ENCODE measurements around the gene KIAA0232. TPM values are rescaled to one million over a fixed set of nuclear protein-coding genes. Genes with fewer than 3 reads are reported as not detected.

Gene KIAA0232
- total and polyA plus RNA-seq, 8 donors, result 4.0 to 12.4 (median 8.8) TPM

DNA sequence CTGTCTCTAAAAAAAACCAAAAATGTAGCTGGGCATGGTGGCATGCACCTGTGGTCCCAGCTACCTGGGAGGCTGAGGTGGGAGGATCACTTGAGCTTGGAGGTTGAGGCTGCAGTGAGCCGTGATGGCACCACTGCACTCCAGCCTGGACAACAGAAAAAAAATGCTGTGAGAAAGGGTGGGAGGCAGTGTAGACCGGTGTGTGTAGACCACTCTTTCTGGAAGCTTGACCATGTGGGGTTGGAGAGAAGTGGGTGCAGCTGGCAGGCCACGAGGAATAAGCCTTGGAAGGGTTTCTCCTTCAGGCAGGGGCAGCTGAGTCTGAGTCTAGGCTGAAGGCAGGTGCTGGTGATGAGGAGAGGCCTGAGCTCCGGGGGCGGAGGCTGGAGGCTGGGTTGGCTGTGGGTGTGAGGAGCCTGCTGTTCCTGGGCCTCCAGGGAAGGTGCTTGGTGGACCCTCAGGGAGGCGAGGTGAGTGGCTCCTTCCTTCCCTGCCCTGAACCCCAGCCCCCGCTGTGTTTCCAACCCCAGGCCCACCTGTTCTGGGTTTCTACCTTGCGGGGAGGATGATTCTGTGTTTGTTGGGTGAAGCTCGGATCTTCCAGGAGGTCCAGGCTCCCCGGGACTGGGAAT, 117.8 kb downstream of the KIAA0232 start:
- Histone ChIP-seq H3K9me3 (no peaks in the 10 kb centered on the region), H3K36me3 (no peaks in the 10 kb centered on the region), H3K27ac (no peak overlapping the region), H3K4me3 (no peak overlapping the region), H3K27me3 (no peaks in the 10 kb centered on the region), H3K4me1 (no peaks in the 10 kb centered on the region)
- FAIRE-seq (no peak), DNase-seq (no peak), ATAC-seq (no peak)
- 87 to 92% methylated on average over 10 of the region's 10 CpGs for WGBS, 2 donors
- TF ChIP-seq, protein P1, sequence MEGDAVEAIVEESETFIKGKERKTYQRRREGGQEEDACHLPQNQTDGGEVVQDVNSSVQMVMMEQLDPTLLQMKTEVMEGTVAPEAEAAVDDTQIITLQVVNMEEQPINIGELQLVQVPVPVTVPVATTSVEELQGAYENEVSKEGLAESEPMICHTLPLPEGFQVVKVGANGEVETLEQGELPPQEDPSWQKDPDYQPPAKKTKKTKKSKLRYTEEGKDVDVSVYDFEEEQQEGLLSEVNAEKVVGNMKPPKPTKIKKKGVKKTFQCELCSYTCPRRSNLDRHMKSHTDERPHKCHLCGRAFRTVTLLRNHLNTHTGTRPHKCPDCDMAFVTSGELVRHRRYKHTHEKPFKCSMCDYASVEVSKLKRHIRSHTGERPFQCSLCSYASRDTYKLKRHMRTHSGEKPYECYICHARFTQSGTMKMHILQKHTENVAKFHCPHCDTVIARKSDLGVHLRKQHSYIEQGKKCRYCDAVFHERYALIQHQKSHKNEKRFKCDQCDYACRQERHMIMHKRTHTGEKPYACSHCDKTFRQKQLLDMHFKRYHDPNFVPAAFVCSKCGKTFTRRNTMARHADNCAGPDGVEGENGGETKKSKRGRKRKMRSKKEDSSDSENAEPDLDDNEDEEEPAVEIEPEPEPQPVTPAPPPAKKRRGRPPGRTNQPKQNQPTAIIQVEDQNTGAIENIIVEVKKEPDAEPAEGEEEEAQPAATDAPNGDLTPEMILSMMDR (IDR thresholded peaks at IDR 0.05), result no peak
- intact Hi-C loops (cut with DNase I), result loop anchor here in 2 of 3 donors (5.0 to 10.0 kb wide), 2 partner anchors 175 to 177 kb away; no protein-coding TSS in a partner anchor

DNA sequence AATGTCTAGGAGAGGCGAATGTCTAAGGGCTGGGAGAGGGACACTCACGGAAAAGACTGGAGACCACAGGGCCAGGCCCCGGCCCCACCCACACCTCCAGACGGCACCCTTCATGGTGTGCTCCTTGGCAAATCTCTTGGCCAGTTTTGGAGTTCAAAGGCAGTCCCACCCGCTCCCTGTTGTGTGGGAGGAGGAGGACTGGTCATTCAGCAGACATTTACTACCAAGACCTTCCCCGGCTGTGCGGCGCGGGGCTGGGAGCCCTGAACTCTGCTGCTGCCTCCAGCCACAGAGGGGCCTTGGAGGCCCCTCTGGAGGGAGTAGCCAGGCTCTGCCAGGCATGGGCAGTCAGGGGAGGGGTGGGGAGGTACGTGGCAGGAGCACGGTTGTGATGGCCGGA, 118.4 kb downstream of the KIAA0232 start:
- WGBS, 2 donors, result 87 to 88% methylated on average over 12 of the region's 12 CpGs
- H3K4me1 ChIP-seq, result no peaks in the 10 kb centered on the region
- H3K27me3 ChIP-seq, result no peaks in the 10 kb centered on the region
- no peak for ATAC-seq
- no peak for FAIRE-seq
- TF ChIP-seq, protein P1 (IDR thresholded peaks at IDR 0.05), result no peak
- intact Hi-C loops (cut with DNase I), result loop anchor here in 2 of 3 donors (5.0 to 10.0 kb wide), 2 partner anchors 174 to 176 kb away; no protein-coding TSS in a partner anchor
- no peaks in the 10 kb centered on the region for H3K36me3 ChIP-seq
- no peak overlapping the region for H3K27ac ChIP-seq
- no peaks in the 10 kb centered on the region for H3K9me3 ChIP-seq
- no peak for DNase-seq
- no peak overlapping the region for H3K4me3 ChIP-seq

DNA sequence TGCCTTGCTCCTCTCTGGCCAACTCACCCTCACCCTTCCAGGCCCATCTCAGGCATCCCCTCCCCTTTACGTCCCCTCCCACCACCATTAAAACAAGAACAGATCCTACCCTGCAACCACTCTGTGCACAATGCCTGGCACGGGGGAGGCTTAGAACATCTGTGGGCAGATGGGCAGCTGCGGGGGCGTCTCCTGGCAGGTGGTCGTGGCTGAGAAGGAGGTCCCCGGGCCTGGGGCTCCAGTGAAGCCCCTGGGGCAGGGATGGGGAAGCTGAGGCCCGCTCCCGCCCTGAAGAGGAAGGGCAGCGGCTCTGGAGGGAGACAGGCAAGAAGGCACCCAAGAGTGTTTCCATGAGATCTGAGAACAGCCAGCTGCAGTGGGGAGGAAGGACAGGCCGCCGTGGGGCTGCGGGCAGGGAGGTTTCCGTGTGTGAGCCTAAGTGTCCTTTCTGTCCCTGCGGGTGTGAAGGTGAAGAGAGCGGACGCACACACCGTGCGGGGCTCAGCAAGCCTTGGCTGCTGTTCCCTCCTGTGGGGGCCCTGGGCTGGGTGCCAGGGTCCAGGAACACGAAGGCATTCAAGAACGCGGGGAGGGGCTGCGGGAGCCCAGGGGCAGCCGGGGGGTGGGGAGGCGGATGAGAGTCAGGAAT, 119.3 kb downstream of the KIAA0232 start:
- no peak for ATAC-seq
- no peak overlapping the region for H3K4me3 ChIP-seq
- no peak for FAIRE-seq
- no peaks in the 10 kb centered on the region for H3K9me3 ChIP-seq
- TF ChIP-seq, protein P1 (IDR thresholded peaks at IDR 0.05), result no peak
- H3K36me3 ChIP-seq, result no peaks in the 10 kb centered on the region
- no peak overlapping the region for H3K27ac ChIP-seq
- 68 to 72% methylated on average over 24 of the region's 24 CpGs for WGBS, 2 donors
- no peak for DNase-seq
- intact Hi-C loops (cut with DNase I), result loop anchor here in 2 of 3 donors (5.0 to 10.0 kb wide), 2 partner anchors 173 to 176 kb away; no protein-coding TSS in a partner anchor
- H3K27me3 ChIP-seq, result no peaks in the 10 kb centered on the region
- no peaks in the 10 kb centered on the region for H3K4me1 ChIP-seq

DNA sequence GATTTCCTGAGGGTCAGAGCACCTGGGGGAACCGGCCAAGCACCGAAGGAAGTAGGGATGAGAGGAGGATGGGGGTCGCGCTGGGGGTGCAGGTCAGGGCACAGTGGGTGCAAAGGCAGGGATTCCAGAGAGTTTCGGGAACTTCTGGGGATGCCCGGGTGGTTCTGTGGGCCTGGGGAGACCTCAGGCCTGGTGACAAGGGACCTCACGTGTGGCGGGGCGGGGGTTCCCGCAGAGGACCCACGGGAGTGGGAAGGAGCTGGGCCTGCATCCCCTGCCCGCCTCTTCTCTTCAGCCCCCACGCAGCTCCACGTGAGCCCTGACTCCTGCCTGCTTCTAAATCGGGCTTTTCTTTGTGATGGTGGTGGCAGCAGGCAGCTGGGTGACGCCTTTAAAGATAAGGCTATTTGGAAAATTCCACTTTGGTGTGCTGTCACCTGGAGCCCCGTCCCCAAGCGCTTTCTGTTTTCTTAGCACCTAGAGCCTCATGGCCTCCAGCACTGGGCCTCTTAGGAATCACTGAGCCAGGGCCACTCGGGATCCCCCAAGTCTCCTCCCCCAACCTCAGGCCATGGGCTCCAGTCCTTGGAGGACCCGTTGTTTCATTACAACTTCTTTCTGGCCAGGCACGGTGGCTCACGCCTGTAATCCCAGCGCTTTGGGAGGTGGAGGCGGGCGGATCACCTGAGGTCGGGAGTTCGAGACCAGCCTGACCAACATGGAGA, 120.0 kb downstream of the KIAA0232 start:
- intact Hi-C loops (cut with DNase I), result loop anchor here in 2 of 3 donors (5.0 to 10.0 kb wide), 2 partner anchors 172 to 175 kb away; no protein-coding TSS in a partner anchor
- DNase-seq (no peak), ATAC-seq (no peak), FAIRE-seq (no peak)
- TF ChIP-seq, protein P1 (IDR thresholded peaks at IDR 0.05), result no peak
- Histone ChIP-seq H3K9me3 (no peaks in the 10 kb centered on the region), H3K27me3 (no peaks in the 10 kb centered on the region), H3K4me3 (no peak overlapping the region), H3K4me1 (peaks cover 0 to under 1% (median 0%) of the 10 kb centered on the region in 3 donors), H3K36me3 (no peaks in the 10 kb centered on the region), H3K27ac (no peak overlapping the region)
- WGBS, 2 donors, result 65 to 68% methylated on average over 27 of the region's 27 CpGs
